ENCODE results near the gene FOXI1.

The FOXI1 gene

GRCh38 chr5:170108266-170108785 lies 2.6 kb downstream of the FOXI1 start:
- no peak for TF ChIP-seq CTCF (IDR thresholded peaks at IDR 0.05; ENCODE audit: extremely low read depth, missing control alignments)
- DNase-seq (ENCODE audit: low spot score), result no peak

GRCh38 chr5:170109059-170110031 lies 3.6 kb downstream of the FOXI1 start:
- no peak for TF ChIP-seq CTCF (IDR thresholded peaks at IDR 0.05; ENCODE audit: extremely low read depth, missing control alignments)
- no peak for DNase-seq (ENCODE audit: low spot score)

- TF ChIP-seq CTCF (IDR thresholded peaks at IDR 0.05; ENCODE audit: extremely low read depth, missing control alignments), result no peak
- no peak for DNase-seq (ENCODE audit: low spot score)
Observed at GRCh38 chr5:170110403-170111087, 4.8 kb downstream of the FOXI1 start.

- TF ChIP-seq CTCF (IDR thresholded peaks at IDR 0.05; ENCODE audit: extremely low read depth, missing control alignments), result no peak
Observed at GRCh38 chr5:170111088-170111785, 5.5 kb downstream of the FOXI1 start.

GRCh38 chr5:170112876-170113521 lies 7.3 kb downstream of the FOXI1 start:
- no peak for DNase-seq (ENCODE audit: low spot score)
- TF ChIP-seq CTCF (IDR thresholded peaks at IDR 0.05; ENCODE audit: extremely low read depth, missing control alignments), result no peak

More at GRCh38 chr5:170111088-170111785, 5.5 kb downstream of the FOXI1 start:
- no peak for DNase-seq (ENCODE audit: low spot score)

GRCh38 chr5:170113522-170113900 lies 7.8 kb downstream of the FOXI1 start:
- DNase-seq (ENCODE audit: low spot score), result no peak
- no peak for TF ChIP-seq CTCF (IDR thresholded peaks at IDR 0.05; ENCODE audit: extremely low read depth, missing control alignments)
